COR-L47 (cell line): ENCODE data around the gene FES.
A peak's percentile ranks its signal among the peaks of the same experiment; 100 is the strongest.

ENCODE experiments used
- DNase-seq: peaks from one replicate; lab custom pipeline; 2025; lab: John Stamatoyannopoulos, UW

The FES gene

DNA sequence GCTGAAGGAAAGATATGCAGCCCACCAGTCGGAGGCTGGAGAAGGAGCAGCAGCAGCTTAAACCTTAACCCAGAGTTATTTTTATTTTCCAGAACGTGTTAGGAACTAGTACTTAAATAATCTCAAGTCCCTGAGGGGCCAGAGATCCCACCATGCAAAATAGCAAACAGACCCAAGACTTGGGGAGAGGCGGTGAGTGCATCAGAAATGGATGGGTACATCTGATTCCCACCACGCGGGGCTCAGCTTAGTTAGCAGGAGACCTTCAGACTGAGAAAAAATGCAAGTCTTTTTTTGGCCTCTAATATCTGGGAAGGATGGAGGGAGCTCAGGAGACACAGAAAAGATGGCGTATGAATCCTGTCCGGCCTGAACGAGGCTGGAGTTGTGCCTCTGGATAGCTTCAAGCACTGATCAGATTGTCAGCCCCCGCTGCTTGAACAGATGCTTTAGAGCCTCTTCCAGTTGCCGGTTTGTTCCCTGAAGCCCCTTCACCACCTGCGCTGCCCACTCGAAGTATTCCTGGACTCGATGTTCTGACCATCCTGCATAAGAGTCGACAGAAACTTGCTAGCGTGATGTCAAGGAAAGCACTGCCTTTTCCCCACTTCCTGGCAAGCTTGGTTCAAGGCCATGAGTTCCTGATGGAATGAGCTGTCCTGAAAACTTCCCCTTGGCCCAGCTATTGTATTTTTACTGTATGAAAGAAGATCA, 46.7 kb downstream of the FES start:
- DNase-seq, result no peak

DNA sequence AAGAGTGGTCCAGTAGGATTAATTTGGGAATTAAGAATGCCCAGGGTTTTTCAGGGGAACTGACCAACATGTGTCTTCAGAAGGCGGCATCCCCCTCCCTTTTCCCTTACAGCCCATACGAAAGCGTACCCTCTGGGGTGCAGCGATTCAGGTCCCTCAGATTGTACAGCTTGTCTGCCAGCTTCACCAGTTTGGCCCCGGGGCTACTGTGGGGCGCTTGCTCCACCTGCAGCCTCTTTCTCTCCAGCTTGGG, 47.2 kb downstream of the FES start:
- no peak for DNase-seq

- peak; percentile 83 for DNase-seq
Measured at GRCh38 chr15:90931828-90932659, 47.7 kb downstream of the FES start, which contains the start of gene HDDC3. TSS of gene HDDC3 (minus strand) at chr15:90932549. CDS start at chr15:90932540, 9 bp downstream.

DNA sequence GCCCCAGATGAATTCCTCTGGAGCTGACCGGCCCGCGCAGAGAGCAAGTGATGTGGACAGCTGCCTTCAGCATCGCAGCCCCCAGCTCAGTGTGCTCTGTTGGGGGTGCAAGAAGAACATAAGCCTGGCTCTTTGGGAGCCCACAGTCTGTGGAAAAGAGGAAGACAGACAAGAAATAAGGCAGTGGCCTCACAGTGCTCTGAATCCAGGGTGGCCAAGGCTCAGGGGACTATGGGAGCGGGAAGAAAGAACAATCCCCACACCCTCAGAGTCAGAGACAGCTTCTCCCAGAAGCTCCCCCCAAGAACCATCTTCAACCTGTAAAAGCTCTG, 48.3 kb downstream of the FES start:
- no peak for DNase-seq

DNA sequence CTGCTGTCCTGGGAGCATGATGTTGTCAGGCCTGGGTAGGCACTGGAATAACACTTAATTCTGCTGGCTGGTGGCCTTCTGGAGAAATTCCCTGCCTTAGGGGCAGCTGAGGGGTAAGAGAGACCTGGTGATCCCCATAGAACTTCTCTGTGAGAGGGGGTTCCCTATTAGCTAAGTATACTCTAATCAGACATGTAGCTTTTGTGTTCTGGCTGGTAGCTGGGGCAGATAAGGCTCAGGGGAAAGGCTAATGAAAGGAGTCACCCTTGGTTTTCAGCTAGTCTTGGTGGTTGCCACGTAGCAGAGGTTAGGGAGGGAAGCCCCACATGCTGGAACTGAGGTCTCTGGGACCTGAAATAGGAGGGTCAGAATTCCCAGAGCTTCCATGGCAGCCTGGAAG, 49.0 kb downstream of the FES start:
- no peak for DNase-seq

- DNase-seq, result peak; percentile 89
Measured at GRCh38 chr15:90934256-90934948, 50.1 kb downstream of the FES start.

DNA sequence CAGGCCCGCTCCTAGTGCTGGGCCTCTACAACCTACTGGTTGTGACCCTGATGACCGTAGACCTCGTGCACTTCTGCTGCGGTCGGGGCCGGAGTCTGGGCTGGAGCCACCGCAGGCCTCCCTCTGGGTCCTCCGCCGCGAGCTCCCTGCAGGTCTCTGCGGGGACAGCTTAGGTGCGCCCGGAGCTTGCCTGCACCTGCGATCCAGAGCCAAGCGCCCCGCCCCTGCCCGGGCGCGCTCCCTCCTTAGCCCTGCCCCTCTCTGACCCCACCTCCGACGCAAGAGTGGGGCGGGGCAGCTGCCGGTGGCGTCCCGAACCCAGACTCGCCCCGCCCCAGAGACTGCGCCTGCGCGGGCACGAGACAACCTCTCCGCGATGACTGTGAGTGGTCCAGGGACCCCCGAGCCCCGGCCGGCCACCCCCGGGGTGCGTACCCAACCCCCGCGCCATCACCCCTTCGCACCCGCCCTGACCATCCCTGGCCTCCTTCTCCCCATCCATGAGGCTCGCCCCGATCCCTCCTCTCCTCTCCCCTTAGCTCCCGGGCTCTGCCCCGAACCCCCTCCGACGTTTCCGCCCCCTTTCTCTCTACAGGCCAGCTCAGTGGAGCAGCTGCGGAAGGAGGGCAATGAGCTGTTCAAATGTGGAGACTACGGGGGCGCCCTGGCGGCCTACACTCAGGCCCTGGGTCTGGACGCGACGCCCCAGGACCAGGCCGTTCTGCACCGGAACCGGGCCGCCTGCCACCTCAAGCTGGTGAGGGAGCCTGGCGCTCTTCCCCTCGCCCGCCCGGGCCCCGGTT, 50.8 kb downstream of the FES start, which contains the start of gene UNC45A:
Gene UNC45A (plus strand): TSS at position 337 of the 803 bp plus-strand sequence. CDS start 40 bp downstream, at position 377.
- peak; percentile 90 for DNase-seq

DNA sequence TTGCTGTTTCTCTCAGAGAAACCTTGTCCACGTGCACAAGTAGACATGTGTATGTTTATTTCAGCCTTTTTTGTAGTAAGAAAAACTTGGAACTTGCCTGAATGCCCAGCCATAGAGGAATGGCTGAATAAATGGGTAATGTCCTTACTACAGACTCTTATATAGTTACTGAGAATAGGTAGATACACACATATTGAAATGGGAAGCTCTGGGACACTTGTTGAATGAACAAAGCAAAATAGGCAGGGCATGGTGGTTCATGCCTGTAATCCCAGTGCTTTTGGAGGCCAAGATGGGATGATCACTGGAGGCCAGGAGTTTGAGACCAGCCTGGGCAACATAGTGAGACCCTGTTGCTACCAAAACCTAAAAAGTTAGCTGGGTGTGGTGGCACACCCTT, 52.5 kb downstream of the FES start:
- DNase-seq, result no peak

GRCh38 chr15:90938261-90938660, 54.0 kb downstream of the FES start:
- DNase-seq, result no peak

GRCh38 chr15:90939756-90940155, 55.5 kb downstream of the FES start:
- DNase-seq, result no peak

GRCh38 chr15:90941038-90941437, 56.7 kb downstream of the FES start:
- DNase-seq, result no peak

- DNase-seq, result no peak
Measured at GRCh38 chr15:90942354-90943120, 58.2 kb downstream of the FES start.

GRCh38 chr15:90945091-90945490, 60.8 kb downstream of the FES start:
- DNase-seq, result no peak
